HG02981 (cell line): ENCODE measurements around the gene RAB11FIP4.
"Not testable (repeated sequence)": the region's sequence is repeated elsewhere in the genome, so short reads cannot be mapped to it uniquely, and the experiment has no call there.

Experiments
- ATAC-seq: cut with Tn5 transposase; IDR thresholded peaks from one replicate; pipeline ENCODE4 v1.9.1; 2021; ENCODE audit warnings: mild to moderate bottlenecking, moderate library complexity; ENCODE audit not compliant: unreplicated experiment

Gene RAB11FIP4, protein sequence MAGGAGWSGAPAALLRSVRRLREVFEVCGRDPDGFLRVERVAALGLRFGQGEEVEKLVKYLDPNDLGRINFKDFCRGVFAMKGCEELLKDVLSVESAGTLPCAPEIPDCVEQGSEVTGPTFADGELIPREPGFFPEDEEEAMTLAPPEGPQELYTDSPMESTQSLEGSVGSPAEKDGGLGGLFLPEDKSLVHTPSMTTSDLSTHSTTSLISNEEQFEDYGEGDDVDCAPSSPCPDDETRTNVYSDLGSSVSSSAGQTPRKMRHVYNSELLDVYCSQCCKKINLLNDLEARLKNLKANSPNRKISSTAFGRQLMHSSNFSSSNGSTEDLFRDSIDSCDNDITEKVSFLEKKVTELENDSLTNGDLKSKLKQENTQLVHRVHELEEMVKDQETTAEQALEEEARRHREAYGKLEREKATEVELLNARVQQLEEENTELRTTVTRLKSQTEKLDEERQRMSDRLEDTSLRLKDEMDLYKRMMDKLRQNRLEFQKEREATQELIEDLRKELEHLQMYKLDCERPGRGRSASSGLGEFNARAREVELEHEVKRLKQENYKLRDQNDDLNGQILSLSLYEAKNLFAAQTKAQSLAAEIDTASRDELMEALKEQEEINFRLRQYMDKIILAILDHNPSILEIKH

DNA sequence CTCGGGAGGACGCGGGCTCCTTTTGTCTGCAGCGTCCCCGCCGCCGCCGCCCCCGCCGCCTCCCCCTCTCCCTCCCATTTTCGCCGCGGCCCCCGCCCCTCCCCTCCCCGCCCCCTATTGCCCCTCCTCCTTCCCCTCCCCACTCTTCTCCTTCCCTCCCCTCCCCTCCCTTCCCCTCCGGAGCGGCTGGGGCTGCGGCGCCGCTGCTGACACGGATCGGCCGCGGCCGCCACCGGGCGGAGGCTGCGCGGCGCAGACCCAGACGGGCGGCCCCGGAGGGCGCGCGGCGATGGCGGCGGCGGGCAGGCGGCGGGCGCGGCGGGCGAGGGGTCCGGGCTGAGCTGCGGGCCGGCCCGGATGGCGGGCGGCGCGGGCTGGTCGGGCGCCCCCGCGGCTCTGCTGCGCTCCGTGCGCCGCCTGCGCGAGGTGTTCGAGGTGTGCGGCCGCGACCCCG, at the start of gene RAB11FIP4:
TSS of gene RAB11FIP4 (plus strand) at position 180 of the 454 bp plus-strand sequence. CDS start at position 358, 178 bp downstream.
- no peak for ATAC-seq

DNA sequence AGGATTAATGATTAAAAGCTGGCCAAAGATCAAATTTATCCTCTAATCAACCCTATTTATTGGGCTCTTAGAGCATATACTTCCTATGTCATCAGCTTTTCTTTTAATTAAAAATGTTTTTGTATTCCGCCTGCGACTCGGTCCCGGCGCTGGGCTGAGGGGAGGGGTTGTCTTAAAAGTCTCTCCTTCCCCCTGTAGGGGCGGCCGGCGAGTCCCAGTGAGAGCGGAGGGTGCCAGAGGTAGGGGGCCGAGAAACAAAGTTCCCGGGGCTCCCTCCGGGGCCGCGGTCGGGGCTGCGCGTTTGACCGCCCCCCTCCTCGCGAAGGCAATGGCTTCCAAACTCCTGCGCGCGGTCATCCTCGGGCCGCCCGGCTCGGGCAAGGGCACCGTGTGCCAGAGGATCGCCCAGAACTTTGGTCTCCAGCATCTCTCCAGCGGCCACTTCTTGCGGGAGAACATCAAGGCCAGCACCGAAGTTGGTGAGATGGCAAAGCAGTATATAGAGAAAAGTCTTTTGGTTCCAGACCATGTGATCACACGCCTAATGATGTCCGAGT, 46.2 kb upstream of the RAB11FIP4 start:
- ATAC-seq, result not testable (repeated sequence)

DNA sequence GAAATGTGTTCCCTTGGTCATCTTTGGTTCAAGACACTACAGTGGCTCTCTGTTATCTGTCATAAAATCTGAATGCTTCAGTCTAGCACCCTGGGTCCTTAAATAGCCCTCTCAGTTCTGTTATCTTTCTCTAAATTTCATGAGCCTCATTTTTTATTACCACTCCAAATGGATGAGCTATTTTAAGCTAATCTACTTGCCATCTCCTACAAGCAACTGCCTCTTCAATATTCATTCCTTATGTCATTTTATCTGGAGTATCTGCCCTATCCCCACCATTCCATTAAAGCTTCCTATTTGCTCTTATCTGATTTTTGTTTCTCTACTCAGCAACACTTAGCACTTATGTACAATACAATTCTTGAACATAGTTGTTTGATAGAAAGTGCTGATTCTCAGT, 42.0 kb upstream of the RAB11FIP4 start:
- no peak for ATAC-seq

DNA sequence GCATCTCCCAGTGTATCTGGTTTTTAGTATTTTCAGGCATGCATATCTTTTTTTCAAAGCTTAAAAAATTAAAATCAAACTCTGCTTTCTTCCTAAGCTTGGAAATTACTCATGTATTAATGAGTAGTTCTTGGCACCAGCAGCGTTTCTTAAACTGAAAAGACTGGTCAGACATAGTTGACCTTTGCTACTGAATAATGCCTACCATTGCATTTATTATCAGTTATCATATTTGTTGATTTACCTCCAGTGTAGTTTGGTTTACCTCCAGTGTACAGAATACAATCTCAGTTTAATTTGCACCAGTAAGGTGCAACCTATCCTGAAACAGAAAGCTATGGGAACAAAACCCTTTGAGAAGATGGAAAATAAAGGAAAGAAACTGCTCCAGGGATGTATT, 35.5 kb upstream of the RAB11FIP4 start:
- ATAC-seq, result no peak

DNA sequence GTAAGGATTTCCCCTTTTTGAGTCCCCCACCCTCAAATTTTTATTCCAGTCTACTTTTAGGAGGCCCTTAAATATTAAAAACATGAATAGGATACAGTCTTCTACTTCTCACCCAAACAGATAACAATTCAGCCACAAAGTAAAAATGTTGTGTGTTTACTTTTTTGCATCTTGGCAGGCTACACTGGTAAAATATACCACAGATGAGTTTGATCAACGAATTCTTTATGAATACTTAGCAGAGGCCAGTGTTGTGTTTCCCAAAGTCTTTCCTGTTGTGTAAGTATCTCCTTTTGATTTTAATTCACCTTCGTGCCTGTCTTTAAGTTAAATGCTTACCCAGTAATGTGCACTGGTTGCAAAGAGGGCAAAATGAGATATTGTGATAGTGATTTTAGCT, 34.4 kb upstream of the RAB11FIP4 start:
- no peak for ATAC-seq

DNA sequence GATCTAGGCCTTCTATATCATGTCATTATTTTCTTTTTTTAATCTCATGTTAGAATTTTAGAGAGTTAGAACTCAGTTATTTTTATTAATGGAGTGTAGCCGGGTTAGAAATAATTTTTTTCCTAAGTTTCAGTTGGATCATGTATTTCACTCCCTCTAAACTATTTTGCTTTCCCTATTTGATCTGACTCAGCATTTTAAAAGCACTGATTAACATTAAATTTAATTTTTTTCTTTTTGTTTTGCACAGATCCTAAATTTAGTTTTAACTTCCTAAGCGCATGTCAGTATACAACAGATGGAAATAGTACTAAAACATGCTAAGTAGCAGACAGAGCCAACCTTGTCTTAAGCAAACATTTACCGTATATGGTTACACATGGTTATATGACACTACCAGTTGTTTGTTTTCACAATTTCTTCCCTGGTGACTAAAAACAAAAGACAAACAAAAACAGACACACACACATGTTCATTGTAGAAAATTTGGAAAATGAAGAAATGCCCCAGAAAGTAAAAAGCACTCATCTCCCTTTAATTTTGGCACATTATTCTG, 33.6 kb upstream of the RAB11FIP4 start:
- ATAC-seq, result no peak

DNA sequence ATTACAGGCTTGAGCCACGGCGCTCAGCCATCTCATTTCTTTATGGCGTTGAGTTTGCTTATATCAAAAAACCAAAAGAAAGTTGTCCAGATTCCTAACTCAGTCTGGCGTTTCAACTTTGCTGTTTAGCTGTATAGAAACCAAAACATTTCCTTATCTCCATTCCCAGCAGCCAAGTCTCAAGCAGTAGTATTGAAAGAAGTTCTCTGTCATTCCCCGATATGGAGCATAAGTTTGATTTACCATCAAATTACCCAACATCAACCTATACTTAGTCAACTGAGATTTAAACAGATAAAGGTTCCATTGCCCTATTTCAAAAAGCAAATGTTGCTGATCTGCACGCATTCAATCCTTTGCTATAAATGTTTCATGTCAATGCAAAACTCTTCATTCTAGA, 27.5 kb upstream of the RAB11FIP4 start:
- ATAC-seq, result no peak

DNA sequence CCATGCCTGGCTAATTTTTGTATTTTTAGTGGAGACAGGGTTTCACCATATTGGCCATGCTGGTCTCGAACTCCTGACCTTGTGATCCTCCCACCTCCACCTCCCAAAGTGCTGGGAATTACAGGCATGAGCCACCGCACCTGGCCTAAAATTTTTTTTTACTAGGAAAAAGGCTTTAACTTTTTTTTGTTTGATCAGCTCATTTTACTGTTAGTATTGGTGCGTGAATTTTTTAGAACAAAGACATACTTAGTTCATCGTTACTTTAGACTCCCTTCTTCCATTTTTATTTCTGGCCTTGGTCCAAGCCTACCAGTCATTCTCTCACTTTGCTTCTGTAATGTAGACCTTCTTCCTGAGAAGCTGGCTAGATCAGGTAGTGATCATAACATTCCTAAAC, 25.4 kb upstream of the RAB11FIP4 start:
- no peak for ATAC-seq

DNA sequence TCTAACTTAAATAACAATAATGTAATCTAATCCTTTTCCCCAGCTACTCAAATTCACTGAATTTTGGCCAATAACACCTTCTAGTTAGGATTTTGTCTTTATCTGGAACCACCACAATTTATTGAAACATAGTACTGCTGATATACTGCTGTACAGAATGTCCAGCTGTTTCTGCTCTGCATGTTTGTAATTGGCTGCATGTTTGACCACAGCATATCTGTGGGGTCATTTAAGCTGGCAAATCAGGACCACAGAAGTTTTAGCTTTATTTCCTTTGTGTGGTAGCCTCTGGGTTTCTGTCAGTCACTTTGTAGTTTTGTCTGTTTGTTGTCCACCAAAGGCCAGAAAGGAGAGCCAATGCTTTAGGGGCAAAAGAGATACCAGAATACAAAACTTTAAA, 22.2 kb upstream of the RAB11FIP4 start:
- no peak for ATAC-seq

DNA sequence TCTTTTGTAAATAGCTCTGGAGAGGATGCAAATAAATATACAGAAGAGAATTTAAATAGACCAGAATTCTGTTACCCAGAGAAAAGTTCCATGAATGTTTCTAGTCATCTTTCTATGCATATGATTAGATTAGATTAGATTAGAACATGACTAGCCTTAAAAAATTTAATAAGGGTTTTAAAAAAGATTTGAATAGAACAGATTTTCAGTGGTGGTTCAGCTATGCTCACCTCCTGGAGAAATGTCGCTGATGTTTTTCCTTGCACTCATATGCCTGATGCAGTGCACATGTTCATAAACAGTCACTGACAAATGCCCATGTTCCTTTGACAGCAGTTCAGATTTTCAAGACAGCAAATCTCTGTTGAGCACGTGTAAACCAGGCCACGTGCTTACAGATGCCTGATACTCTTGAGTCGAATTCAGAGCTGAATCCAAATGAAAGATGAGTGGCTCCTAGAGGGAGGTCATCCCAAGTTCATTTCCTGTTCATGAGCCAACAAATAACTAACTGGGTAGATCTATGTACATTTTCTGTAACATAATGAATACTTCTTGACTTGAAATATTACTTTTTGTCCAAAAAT, 19.9 kb upstream of the RAB11FIP4 start:
- no peak for ATAC-seq

DNA sequence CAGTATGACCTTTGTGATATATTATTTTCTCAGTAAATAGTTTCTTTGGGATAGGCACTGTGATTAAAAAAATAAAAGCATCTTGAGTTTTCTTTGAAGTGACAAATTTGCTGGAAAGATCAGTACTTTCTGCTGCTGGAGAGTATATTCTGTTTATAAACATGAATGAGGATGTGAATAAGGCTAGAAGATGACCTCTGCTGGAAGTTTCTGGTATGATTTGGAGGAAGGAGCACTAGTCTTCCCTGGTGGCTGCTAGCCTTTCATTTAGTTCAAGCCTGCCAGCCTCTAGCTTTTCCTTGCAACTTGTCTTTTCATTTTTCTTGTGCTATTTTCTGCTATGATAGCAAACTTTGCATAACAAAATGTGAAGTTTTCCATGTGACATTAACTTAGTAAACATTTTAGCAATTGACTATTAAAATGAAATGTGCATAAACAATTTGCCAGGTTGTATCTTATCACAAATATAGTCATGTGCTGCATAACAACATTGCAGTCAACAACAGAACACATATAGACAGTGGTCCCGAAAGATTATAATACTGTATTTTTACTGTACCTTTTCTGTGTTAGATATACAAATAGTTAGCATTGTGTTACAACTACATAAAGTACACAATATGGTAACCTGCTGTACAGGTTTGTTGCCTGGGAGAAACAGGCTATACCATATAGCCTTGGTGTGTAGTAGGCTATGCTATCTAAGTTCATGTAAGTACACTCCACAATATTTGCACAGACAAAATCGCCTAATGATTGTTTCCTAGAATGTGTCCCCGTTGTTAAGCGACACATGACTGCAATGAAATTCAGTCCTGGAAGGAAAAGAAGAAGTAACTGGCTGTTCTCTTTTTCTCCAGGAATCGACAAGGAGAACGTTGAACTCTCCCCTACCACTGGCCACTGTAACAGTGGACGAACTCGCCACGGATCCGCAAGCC, 18.1 kb upstream of the RAB11FIP4 start:
- ATAC-seq, result peak; percentile 47

DNA sequence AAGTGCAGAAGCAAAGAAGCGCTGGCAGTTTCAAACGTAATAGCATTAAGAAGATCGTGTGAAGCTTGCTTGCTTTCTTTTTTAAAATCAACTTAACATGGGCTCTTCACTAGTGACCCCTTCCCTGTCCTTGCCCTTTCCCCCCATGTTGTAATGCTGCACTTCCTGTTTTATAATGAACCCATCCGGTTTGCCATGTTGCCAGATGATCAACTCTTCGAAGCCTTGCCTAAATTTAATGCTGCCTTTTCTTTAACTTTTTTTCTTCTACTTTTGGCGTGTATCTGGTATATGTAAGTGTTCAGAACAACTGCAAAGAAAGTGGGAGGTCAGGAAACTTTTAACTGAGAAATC, 17.4 kb upstream of the RAB11FIP4 start:
- ATAC-seq, result no peak

DNA sequence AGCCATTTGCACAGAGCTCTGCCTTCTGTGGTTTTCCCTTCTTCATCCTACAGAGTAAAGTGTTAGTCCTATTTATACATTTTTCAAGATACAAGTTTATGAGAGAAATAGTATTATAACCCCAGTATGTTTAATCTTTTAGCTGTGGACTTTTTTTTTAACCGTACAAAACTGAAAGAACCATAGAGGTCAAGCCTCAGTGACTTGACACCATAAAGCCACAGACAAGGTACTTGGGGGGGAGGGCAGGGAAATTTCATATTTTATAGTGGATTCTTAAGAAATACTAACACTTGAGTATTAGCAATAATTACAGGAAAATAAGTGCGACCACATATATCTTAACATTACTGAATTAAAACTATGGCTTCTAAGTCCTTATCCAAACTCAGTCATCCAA, 17.0 kb upstream of the RAB11FIP4 start:
- no peak for ATAC-seq

DNA sequence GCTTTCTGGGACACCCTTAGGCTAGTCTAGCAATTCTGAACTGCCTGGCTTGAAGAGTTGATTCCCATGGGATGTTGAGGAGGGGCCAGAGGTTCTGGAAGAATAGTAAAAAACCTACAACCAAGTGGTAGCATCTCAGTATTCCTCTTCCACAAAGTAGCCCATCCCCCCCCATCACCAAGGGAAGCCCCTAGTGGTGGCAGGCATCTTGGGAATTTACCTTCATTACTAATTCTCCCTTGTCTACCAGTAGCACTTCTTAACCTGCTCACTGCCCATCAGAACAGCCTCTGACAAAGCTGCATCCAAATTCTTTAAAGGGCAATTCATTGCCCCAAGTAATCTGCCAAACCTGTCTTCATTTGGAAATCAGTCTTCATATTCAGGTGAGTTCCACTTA, 12.8 kb upstream of the RAB11FIP4 start:
- no peak for ATAC-seq

DNA sequence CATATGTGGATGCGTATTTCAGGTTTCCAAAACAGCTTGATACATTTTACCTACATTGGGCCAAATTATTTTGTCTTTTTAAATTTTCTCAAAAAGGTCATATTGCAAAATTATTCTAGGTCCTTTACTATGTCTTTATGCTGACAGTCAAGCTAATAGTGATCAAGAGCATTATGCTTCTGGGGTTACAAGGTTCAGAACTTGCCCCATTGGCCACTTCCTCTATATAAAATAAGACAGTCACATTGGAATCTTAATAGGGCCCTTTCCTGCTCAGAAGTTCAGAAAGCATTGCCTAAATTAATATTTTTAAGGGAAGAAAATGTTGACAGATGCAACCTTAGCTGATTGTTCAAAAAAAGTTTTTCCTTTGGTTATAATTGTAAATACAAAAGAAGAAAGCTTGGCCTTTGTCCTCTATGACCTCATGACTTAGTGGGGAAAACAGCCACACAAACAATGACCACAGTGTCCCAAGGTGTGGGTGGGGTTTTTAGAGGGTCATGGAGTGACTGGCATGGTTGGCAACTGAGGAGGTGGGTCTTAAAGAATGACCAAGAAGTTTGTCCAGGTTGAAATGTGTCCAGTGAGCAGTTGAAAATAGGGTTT, 11.8 kb upstream of the RAB11FIP4 start:
- no peak for ATAC-seq

DNA sequence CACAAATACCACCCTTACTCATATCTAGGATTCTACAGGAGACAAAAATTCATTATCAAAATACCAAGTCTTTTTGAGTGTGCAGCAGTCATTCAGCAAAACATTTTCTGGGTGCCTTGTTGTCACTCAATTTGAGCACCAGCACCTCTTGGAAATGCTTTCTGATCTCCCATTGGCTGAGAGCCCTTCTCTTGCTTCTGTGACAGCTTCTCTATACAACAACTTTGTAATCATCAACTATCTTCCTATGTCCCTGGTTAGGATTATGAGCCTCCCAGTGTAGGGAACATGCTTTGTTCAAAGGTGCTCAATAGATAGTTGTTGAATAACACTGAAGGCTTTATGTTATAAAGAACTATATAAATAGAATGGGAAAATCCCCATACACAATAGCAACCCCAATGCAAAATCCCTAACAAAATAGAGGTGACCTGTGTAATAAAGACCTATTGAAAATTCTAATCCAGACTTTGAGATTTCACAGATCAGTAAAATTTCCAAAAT, 10.3 kb upstream of the RAB11FIP4 start:
- ATAC-seq, result no peak

DNA sequence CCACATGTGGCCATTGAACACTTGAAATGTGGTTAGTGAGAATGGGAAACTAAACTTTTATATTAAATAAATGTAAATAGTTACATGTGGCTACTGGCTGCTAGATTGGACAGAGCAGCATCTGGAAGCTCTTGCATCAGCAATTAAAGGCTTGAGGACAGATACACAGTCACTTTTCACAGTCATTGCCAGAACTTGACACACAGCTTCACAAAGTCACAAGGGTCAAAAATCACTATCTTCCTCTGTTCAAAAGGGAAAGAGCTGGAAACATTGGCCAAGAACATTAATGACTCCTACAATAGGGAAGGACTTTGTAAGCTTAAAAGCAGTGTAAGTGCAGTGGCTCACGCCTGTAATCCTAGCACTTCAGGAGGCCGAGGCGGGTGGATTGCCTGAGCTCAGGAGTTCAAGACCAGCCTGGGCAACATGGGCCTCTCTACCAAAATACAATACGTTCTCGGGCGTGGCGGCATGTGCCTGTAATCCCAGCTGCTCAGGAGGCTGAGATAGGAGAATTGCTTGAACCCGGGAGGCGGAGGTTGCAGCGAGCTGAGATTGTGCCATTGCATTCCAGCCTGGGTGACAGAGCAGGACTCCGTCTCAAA, 8.7 kb upstream of the RAB11FIP4 start:
- not testable (repeated sequence) for ATAC-seq

DNA sequence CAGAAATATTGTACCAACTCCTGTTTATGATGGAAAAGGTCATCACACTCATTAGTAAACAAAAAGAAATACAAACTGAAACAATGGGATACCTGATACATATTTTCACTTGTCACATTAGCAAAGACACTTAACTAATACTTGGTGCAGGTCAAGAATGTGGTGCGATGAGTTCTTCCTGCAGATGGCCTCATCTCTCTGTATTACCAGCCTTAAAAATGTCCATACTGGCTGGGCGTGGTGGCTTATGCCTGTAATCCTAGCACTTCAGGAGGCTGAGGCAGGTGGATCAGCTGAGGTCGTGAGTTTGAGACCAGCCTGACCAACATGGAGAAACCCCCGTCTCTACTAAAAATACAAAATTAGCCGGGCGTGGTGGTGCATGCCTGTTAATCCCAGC, 8.0 kb upstream of the RAB11FIP4 start:
- not testable (repeated sequence) for ATAC-seq
